Vagina (tissue), 2 donors: ENCODE data around the gene RALGAPA2. TPM values are rescaled to one million over a fixed set of nuclear protein-coding genes. Genes with fewer than 3 reads are reported as not detected.
A peak's percentile ranks its signal among the peaks of the same experiment; 100 is the strongest.

Experiments used
- DNase-seq, 2 donors: peaks; one replicate each; pipeline ENCODE4 v3.0.0-alpha.2; 2017; ENCODE audit errors: extremely low spot score in 2 of 2
- H3K27ac ChIP-seq: fragments of 200-600 bp; sonication (generic); one replicate; pipeline ENCODE4 v1.5.1; 2019
- H3K27me3 ChIP-seq: fragments of 200-600 bp; sonication (generic); one replicate; pipeline ENCODE4 v1.5.1; 2019
- H3K36me3 ChIP-seq, 2 donors: fragments of 200-600 bp; sonication (generic); one replicate each; pipeline ENCODE4 v1.5.1; 2017 to 2019
- H3K4me1 ChIP-seq: fragments of 200-600 bp; sonication (generic); one replicate; pipeline ENCODE4 v1.5.1; 2019
- H3K4me3 ChIP-seq, 2 donors: fragments of 200-600 bp; sonication (generic); 1 replicate in 1 of 2; 2 replicates in 1 of 2; pipeline ENCODE4 v1.5.1; 2016 to 2019
- H3K9me3 ChIP-seq: fragments of 200-600 bp; sonication (generic); one replicate; pipeline ENCODE4 v1.5.1; 2019
- POLR2A ChIP-seq, 2 donors: fragments of 450-650 bp; IDR thresholded peaks; one replicate each; pipeline ENCODE4 v1.6.1; 2017; ENCODE audit warnings: antibody characterized with exemption in 2 of 2, mild to moderate bottlenecking in 2 of 2, moderate library complexity in 2 of 2
- POLR2AphosphoS5 ChIP-seq, 2 donors: sonication (generic); formaldehyde crosslinking; IDR thresholded peaks; one replicate each; pipeline ENCODE4 v1.9.0; 2017; ENCODE audit warnings: antibody characterized with exemption in 2 of 2, mild to moderate bottlenecking in 2 of 2, low read depth in 1 of 2; ENCODE audit not compliant: insufficient read depth in 1 of 2
- intact Hi-C: fragments of 100-400 bp; cut with DNase I; formaldehyde crosslinking; loops from one replicate; pipeline ENCODE4 v1.15.1; 2023
- total RNA-seq: library from RNA; depleted of rRNA; stranded (reverse); fragments of >200 nt; gene quantifications from one replicate; pipeline ENCODE4 v1.2.3, GENCODE V29; 2016
- TF ChIP-seq, protein P1 (sequence below), 3 experiments: fragments of 450-650 bp in 2 of 3; fragments of 200-600 bp in 1 of 3; sonication (generic) in 1 of 3; IDR thresholded peaks; one replicate each; pipeline ENCODE4 v1.5.1; 2017 to 2019; ENCODE audit warnings: antibody characterized with exemption in 3 of 3, mild to moderate bottlenecking in 2 of 3, moderate library complexity in 2 of 3

RALGAPA2 gene
- total RNA-seq, 1 donor from 2014 or later, result 31.9 TPM

DNA sequence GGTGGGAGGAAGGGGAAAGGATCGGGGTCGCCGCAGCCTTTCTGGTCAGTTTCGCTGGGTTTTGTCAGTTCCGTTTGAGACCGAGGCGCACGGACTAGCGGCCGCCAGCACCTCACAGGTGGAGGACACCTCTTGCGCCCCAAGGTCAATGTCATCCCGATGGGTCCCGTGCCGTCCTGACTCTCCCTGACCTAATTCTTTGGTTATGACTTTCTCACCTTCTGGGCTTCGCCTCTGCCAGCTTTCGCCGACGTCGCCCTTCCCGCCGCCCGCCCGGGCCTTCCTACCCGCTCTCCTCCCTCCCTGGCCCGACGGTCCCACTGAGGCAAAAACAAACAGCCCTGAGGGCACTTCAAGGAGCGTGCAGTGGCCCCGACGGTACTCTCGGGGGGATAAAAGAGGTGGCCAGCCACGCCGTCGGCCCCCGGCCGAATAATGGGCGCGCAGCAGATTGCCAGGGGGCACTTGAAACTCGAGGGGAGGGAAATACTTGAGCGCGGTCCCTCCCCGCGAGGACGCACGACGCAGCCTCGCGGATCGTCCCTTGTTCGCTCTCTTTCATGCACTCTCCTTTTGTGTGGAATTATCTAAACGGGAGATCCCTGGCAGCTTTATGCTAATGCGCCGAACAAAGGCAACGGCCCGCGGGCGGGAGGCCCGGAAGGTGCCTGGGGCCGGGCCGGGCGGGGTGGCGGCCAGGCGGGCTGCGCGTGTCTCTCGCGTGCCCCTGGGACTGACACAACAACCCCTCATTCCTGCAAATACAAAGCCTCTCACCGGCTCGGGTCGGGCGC lies 348.4 kb downstream of the RALGAPA2 start:
- Histone ChIP-seq H3K4me3 (peak overlapping the region in 1 of 2 donors; percentile 13), H3K36me3 (no peaks in the 10 kb centered on the region), H3K27ac (no peak overlapping the region), H3K9me3 (no peaks in the 10 kb centered on the region), H3K4me1 (peaks cover 33% of the 10 kb centered on the region), H3K27me3 (peaks cover 31% of the 10 kb centered on the region)
- TF ChIP-seq POLR2AphosphoS5 (IDR thresholded peaks at IDR 0.05; ENCODE audit: insufficient read depth in 1 of 2, low read depth in 1 of 2), result no peak
- no peak for TF ChIP-seq POLR2A (IDR thresholded peaks at IDR 0.05)
- TF ChIP-seq, protein P1, sequence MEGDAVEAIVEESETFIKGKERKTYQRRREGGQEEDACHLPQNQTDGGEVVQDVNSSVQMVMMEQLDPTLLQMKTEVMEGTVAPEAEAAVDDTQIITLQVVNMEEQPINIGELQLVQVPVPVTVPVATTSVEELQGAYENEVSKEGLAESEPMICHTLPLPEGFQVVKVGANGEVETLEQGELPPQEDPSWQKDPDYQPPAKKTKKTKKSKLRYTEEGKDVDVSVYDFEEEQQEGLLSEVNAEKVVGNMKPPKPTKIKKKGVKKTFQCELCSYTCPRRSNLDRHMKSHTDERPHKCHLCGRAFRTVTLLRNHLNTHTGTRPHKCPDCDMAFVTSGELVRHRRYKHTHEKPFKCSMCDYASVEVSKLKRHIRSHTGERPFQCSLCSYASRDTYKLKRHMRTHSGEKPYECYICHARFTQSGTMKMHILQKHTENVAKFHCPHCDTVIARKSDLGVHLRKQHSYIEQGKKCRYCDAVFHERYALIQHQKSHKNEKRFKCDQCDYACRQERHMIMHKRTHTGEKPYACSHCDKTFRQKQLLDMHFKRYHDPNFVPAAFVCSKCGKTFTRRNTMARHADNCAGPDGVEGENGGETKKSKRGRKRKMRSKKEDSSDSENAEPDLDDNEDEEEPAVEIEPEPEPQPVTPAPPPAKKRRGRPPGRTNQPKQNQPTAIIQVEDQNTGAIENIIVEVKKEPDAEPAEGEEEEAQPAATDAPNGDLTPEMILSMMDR (IDR thresholded peaks at IDR 0.05), result no peak
- no peak for DNase-seq
- intact Hi-C loops, result no loop called here

DNA sequence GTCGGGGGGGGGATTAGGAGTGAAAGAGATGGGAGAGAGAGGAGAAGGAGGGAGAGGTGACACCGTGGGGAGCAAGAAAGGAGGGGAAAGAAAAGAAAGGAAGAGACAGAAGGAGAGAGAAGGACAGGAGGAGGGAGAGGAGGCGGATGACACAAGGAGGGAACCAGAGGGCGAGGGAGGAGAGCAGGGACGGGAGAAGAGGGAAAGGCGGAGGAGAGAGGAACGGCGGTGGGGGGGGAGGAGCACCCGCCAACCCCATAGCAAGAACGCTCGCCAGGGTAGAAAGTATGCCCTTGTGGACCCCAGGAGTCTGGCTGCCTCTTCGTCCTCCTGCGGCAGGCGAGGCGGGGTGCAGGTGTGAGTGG lies 349.0 kb downstream of the RALGAPA2 start:
- Histone ChIP-seq H3K4me3 (peak overlapping the region in 1 of 2 donors; percentile 13), H3K27me3 (peaks cover 31% of the 10 kb centered on the region), H3K27ac (no peak overlapping the region), H3K4me1 (peaks cover 31% of the 10 kb centered on the region), H3K36me3 (no peaks in the 10 kb centered on the region), H3K9me3 (no peaks in the 10 kb centered on the region)
- intact Hi-C loops, result no loop called here
- DNase-seq, result no peak
- no peak for TF ChIP-seq POLR2AphosphoS5 (IDR thresholded peaks at IDR 0.05; ENCODE audit: insufficient read depth in 1 of 2, low read depth in 1 of 2)
- no peak for TF ChIP-seq POLR2A (IDR thresholded peaks at IDR 0.05)
- TF ChIP-seq, protein P1 (IDR thresholded peaks at IDR 0.05), result no peak

DNA sequence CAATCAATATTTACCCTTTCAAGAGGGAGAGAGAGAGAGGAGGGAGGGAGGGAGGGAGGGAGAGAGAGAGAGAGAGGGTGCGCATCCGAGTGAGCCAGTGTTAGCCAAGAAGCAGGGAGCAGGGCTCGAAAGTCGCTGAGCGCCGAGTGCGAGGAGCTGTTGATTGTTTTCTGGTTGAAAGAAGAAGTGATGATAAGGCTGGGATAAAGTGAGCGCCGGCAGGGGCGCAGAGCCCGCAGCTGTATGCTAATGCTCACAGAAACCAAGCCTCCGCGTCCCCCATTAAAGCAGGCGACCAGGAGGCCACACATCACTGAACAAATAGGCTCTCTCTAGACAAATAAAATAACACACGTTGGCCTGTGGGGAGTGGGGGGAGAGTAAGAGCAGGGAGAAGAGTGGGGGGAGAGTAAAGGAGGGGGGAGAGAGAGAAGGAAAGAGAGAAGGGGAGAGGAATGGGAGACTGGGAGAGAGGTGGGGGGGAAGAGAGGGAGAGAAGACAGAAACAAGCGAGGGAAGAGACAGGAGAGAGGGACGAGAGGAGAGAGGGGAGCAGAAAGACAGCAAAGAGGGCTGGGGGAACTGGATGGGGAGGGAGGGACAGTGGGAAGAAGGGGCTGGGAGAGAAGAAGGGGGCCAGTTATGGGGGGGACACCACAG lies 349.5 kb downstream of the RALGAPA2 start:
- H3K36me3 ChIP-seq, result no peaks in the 10 kb centered on the region
- intact Hi-C loops, result no loop called here
- H3K9me3 ChIP-seq, result no peaks in the 10 kb centered on the region
- DNase-seq, result no peak
- TF ChIP-seq POLR2A (IDR thresholded peaks at IDR 0.05) (no peak), POLR2AphosphoS5 (IDR thresholded peaks at IDR 0.05; ENCODE audit: insufficient read depth in 1 of 2, low read depth in 1 of 2) (no peak)
- TF ChIP-seq, protein P1 (IDR thresholded peaks at IDR 0.05), result no peak
- H3K27ac ChIP-seq, result no peak overlapping the region
- peaks cover 31% of the 10 kb centered on the region for H3K4me1 ChIP-seq
- no peak overlapping the region for H3K4me3 ChIP-seq
- peaks cover 31% of the 10 kb centered on the region for H3K27me3 ChIP-seq

DNA sequence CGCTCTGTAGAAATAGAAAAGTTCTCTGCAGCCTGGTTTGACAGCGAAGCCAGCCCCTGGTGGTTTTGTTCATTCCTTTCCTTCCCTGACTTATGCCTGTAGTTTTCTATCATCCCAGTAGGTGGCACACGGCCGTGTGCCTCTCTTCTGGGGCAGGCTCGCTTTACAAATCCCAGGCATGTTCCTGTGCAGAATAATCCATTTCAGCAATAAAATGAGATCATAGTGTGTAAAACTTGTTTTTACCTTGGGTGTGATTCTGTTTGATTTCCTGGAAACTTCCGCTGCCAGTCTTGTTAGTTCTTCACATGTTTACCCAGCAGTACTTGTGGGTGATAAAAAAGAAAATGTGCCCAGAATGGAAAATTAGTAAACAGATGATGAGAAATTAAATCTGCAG lies 352.0 kb downstream of the RALGAPA2 start:
- Histone ChIP-seq H3K4me1 (peaks cover 17% of the 10 kb centered on the region), H3K4me3 (no peak overlapping the region), H3K36me3 (no peaks in the 10 kb centered on the region), H3K27me3 (peaks cover 26% of the 10 kb centered on the region), H3K9me3 (no peaks in the 10 kb centered on the region), H3K27ac (no peak overlapping the region)
- no peak for TF ChIP-seq POLR2A (IDR thresholded peaks at IDR 0.05)
- peak in 1 of 2 donors; percentile 29 for TF ChIP-seq POLR2AphosphoS5 (IDR thresholded peaks at IDR 0.05; ENCODE audit: insufficient read depth in 1 of 2, low read depth in 1 of 2)
- TF ChIP-seq, protein P1 (IDR thresholded peaks at IDR 0.05), result peak; percentile 41 to 70 (median 44)
- DNase-seq, result no peak
- intact Hi-C loops, result no loop called here

DNA sequence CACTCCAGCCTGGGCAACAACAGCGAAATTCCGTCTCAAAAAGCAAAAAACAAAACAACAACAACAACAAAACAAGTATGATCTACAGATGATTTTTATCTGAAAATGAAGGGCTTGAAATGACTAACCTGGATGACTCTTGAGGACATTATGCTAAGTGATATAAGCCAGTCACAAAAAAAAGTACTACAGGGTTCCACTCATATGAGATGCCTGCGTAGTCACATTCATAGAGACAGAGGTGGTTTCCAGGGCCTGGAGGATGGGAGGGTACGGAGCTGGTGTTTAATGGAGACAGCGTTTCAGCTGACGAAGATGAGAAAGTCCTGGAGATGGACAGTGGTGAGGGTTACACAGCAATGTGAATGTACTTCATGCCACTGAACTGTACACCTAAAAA lies 352.8 kb downstream of the RALGAPA2 start:
- peaks cover 13% of the 10 kb centered on the region for H3K4me1 ChIP-seq
- TF ChIP-seq POLR2AphosphoS5 (IDR thresholded peaks at IDR 0.05; ENCODE audit: insufficient read depth in 1 of 2, low read depth in 1 of 2), result no peak
- TF ChIP-seq, protein P1 (IDR thresholded peaks at IDR 0.05), result no peak
- no peak for TF ChIP-seq POLR2A (IDR thresholded peaks at IDR 0.05)
- no peaks in the 10 kb centered on the region for H3K36me3 ChIP-seq
- H3K9me3 ChIP-seq, result no peaks in the 10 kb centered on the region
- H3K27me3 ChIP-seq, result peaks cover 19% of the 10 kb centered on the region
- H3K4me3 ChIP-seq, result no peak overlapping the region
- intact Hi-C loops, result no loop called here
- DNase-seq, result no peak
- no peak overlapping the region for H3K27ac ChIP-seq
